ENCODE results near the gene TCEAL3.

Gene TCEAL3

DNA sequence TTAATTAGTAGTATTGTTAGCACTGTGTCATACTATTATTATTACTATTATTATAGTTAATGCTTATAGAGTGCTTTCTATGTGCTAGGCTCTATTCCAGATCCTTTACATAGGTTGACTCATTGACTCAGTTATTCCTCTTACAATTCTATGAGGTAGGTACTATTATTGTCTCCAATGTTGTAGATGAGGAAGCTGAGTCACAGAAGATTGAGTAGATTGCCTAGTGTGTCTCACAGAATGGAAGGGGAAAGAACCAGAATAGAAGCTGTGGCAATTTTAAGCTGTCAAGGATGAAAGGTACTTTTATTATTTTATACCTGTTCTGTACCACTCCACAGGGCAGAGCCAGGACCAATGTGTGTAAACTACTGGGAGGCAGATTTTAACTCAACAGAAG is 19.1 kb downstream of the TCEAL3 start:
- no peaks in the 10 kb centered on the region for H3K27me3 ChIP-seq
- no peaks in the 10 kb centered on the region for H3K9me3 ChIP-seq
- no peaks in the 10 kb centered on the region for H3K36me3 ChIP-seq
- no peak overlapping the region for H3K27ac ChIP-seq
- TF ChIP-seq, protein P1, sequence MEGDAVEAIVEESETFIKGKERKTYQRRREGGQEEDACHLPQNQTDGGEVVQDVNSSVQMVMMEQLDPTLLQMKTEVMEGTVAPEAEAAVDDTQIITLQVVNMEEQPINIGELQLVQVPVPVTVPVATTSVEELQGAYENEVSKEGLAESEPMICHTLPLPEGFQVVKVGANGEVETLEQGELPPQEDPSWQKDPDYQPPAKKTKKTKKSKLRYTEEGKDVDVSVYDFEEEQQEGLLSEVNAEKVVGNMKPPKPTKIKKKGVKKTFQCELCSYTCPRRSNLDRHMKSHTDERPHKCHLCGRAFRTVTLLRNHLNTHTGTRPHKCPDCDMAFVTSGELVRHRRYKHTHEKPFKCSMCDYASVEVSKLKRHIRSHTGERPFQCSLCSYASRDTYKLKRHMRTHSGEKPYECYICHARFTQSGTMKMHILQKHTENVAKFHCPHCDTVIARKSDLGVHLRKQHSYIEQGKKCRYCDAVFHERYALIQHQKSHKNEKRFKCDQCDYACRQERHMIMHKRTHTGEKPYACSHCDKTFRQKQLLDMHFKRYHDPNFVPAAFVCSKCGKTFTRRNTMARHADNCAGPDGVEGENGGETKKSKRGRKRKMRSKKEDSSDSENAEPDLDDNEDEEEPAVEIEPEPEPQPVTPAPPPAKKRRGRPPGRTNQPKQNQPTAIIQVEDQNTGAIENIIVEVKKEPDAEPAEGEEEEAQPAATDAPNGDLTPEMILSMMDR (IDR thresholded peaks at IDR 0.05), result no peak
- no peak overlapping the region for H3K4me3 ChIP-seq (ENCODE audit: low read depth in 1 of 2, low read length in 1 of 2)
- H3K4me1 ChIP-seq (ENCODE audit: control insufficient read depth in 1 of 2, insufficient read depth in 1 of 2, low read depth in 1 of 2, low read length in 1 of 2), result peaks cover 0 to 8% of the 10 kb centered on the region in 2 experiments

DNA sequence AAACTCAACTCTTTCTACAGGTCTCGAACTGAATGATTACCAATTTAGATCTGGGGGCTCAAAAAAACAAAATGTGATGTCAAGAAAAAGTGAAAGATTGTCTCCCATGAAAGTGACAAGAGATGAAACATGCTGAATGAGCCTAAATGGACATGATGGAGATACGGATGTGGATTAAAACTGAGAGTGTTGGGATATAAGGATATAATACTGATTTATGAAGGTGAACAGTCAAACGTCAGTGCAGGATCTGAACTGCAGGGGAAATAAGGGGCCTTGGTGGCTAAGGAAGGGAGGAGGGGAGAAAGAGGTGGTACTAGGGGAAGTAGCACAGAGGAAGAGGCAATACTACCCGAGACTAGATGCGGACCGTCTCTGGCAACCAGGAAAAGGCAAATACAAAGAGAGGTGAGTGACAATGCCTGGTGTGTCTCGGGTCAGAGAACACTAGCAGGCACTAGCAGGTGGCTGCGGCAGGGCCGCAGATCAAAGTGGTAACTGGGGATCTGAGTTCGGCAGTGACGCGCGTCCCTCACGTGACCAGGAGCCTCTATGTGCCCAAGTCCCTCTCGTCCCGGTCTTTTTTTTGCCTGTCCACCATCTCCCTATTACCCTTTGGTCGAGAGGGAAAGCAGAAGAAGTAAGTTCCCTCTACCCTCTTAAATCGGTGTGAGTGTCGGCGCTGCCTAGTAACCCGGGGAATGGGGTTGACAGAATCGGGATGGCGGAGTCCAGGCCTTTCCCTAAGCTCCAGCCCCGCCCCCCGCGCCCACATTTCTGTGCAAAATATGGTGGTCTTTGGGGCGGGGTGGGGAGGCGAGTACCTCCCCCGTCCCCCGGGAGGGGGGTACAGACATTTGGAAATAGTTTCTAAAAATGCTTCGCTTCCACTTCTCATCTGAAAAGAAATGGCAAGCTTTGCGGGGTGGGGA is 20.9 kb downstream of the TCEAL3 start, which contains the start of gene TCEAL1:
TCEAL1 (plus strand) TSS at position 590 of the 932 bp plus-strand sequence. CDS start 942 bp downstream, outside the sequence.
- H3K36me3 ChIP-seq, result no peaks in the 10 kb centered on the region
- TF ChIP-seq, protein P1 (IDR thresholded peaks at IDR 0.05), result no peak
- H3K27me3 ChIP-seq, result no peaks in the 10 kb centered on the region
- H3K9me3 ChIP-seq, result no peaks in the 10 kb centered on the region
- peaks cover 0 to 8% of the 10 kb centered on the region in 2 experiments for H3K4me1 ChIP-seq (ENCODE audit: control insufficient read depth in 1 of 2, insufficient read depth in 1 of 2, low read depth in 1 of 2, low read length in 1 of 2)
- H3K4me3 ChIP-seq (ENCODE audit: low read depth in 1 of 2, low read length in 1 of 2), result peak within 1 kb of the TSS; percentile 51 to 60
- peak within 1 kb of the TSS; percentile 29 for H3K27ac ChIP-seq

- TF ChIP-seq, protein P1 (IDR thresholded peaks at IDR 0.05), result no peak
- Histone ChIP-seq H3K4me3 (ENCODE audit: low read depth in 1 of 2, low read length in 1 of 2) (peak overlapping the region; percentile 51 to 60), H3K36me3 (no peaks in the 10 kb centered on the region), H3K4me1 (ENCODE audit: control insufficient read depth in 1 of 2, insufficient read depth in 1 of 2, low read depth in 1 of 2, low read length in 1 of 2) (peaks cover 0 to 8% of the 10 kb centered on the region in 2 experiments), H3K27me3 (no peaks in the 10 kb centered on the region), H3K9me3 (no peaks in the 10 kb centered on the region), H3K27ac (no peak overlapping the region)
Measured at GRCh38 chrX:103629318-103630170, 21.8 kb downstream of the TCEAL3 start.

GRCh38 chrX:103630171-103630511 is 22.4 kb downstream of the TCEAL3 start:
- TF ChIP-seq, protein P1 (IDR thresholded peaks at IDR 0.05), result no peak
- Histone ChIP-seq H3K27ac (no peak overlapping the region), H3K4me3 (ENCODE audit: low read depth in 1 of 2, low read length in 1 of 2) (peak overlapping the region; percentile 51 to 60), H3K9me3 (no peaks in the 10 kb centered on the region), H3K4me1 (ENCODE audit: control insufficient read depth in 1 of 2, insufficient read depth in 1 of 2, low read depth in 1 of 2, low read length in 1 of 2) (peaks cover 0 to 8% of the 10 kb centered on the region in 2 experiments), H3K36me3 (no peaks in the 10 kb centered on the region), H3K27me3 (no peaks in the 10 kb centered on the region)

- Histone ChIP-seq H3K4me3 (ENCODE audit: low read depth in 1 of 2, low read length in 1 of 2) (no peak overlapping the region), H3K27me3 (no peaks in the 10 kb centered on the region), H3K27ac (no peak overlapping the region), H3K9me3 (no peaks in the 10 kb centered on the region), H3K4me1 (ENCODE audit: control insufficient read depth in 1 of 2, insufficient read depth in 1 of 2, low read depth in 1 of 2, low read length in 1 of 2) (peaks cover 0 to 8% of the 10 kb centered on the region in 2 experiments), H3K36me3 (no peaks in the 10 kb centered on the region)
- TF ChIP-seq, protein P1 (IDR thresholded peaks at IDR 0.05), result no peak
Measured at GRCh38 chrX:103631145-103631544, 23.4 kb downstream of the TCEAL3 start.

All from neutrophil (primary cell).